DOHH2 (cell line): ENCODE measurements around the gene TRPC4.

ENCODE experiments used
- CTCF ChIP-seq: fragments of 200-600 bp; sonication (generic); IDR thresholded peaks from one replicate; pipeline ENCODE4 v1.5.1; 2014; ENCODE audit warnings: antibody characterized with exemption, mild to moderate bottlenecking, low read depth, low read length; ENCODE audit not compliant: poor library complexity, severe bottlenecking
- EZH2phosphoT487 ChIP-seq: fragments of 200-600 bp; sonication (generic); IDR thresholded peaks from 2 replicates; pipeline ENCODE4 v1.6.1; 2017; ENCODE audit warnings: borderline replicate concordance, mild to moderate bottlenecking, antibody characterized with exemption, low read length, moderate library complexity, mixed read lengths

- TF ChIP-seq EZH2phosphoT487 = no peak
- TF ChIP-seq CTCF = no peak
Measured at GRCh38 chr13:37652596-37652995, 217.0 kb downstream of the TRPC4 start.
